Stimulated activated CD8-positive, alpha-beta memory T cell treated with anti-CD3 and anti-CD28 coated beads, Interleukin-7, amount 100 ng/mL, for 1 hour (primary cell): Measurements from ENCODE around the gene TANGO2.
A peak's percentile ranks its signal among the peaks of the same experiment; 100 is the strongest.

ENCODE experiments used
- DNase-seq, 2 donors: peaks; one replicate each; pipeline ENCODE4 v3.0.0-alpha.2; 2020; ENCODE audit warnings: low read depth in 2 of 2

TANGO2 gene

DNA sequence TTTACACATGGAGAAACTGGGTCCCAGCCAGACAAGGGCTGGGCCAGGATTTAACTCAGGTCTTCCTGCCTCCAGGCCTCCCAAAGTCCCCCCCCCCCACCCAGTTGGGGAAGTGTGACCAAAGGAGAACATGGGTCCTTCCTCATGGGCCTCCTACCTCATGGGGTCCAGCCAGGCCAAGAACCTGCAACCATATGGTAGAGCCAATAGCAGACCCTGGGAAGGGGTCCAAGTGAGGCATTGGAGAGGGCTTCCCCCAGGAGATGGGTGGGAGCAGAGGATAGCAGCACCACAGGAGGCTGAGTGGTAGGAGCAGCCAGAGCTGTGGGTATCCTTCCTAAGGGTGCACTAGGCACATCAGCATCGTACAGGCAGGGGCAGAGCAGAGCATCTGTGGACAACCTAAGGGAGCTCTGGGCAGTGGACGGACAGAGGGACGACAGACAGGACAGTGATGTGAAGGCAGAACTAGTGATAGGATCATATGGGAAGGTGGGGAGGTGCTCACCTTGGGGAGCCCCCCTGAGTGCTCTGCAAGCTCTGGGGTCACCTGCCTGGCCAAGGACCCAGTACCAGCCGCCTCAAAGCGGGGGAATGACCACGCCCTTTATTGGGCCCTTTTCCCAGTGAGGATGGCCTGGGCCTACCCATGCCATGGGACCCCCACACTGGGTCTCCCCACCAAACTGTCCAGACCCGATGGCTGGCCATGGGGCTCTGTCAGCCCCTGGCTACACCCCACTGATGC is 8.7 kb upstream of the TANGO2 start:
- DNase-seq = no peak

DNA sequence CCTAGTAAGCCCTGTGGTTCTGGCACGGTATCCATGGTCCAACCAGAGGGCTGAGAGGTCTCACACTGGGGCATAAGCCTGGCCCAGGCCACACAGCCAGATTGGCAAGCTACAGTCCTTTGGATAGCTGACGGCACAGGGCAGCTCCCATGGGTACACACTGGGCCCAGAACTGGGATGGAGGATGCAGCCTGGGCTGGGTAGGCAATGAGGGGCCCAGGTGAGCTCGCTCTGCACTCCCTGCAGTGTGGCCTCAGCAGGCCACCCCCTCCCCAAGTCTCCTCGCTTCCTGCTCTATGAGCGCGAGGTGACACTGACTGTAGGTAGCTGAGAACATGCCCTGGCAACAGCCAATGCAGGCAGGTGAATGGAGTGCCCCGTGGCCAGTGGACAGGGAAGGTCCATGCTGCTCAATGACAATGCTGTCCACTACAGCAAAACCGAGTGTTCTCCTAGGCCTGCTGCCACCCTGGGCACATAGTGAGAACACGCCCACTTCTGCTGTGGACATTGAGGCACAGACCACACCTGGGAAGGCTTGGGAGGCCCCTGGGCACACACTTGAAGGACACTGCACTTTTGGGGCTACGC is 8.1 kb upstream of the TANGO2 start:
- no peak for DNase-seq

DNA sequence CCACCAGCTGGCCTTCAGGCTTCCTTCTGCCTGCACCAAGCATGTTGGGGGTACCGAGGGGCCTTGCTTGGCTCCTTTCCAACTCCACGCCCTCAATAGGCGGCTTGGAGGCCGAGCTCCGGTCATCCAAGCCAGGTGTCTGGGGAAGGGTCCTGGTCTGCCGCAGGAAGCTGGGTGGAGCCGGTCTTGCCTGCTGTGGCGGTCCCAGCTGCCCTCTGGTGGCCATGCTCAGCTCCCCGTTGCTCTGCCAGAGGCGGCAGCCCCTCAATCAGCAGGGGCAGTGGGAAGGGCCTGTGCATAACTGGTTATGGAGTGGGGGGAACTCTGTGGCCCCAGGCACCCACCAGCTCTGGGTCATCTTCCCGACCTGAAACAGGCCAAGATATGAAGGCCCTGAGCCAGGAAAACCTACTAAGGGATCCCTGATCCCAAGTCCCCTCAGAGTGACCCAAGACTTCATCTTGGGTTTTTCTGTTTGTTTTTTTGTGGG is 7.5 kb upstream of the TANGO2 start:
- peak in 1 of 2 donors; percentile 27 for DNase-seq

DNA sequence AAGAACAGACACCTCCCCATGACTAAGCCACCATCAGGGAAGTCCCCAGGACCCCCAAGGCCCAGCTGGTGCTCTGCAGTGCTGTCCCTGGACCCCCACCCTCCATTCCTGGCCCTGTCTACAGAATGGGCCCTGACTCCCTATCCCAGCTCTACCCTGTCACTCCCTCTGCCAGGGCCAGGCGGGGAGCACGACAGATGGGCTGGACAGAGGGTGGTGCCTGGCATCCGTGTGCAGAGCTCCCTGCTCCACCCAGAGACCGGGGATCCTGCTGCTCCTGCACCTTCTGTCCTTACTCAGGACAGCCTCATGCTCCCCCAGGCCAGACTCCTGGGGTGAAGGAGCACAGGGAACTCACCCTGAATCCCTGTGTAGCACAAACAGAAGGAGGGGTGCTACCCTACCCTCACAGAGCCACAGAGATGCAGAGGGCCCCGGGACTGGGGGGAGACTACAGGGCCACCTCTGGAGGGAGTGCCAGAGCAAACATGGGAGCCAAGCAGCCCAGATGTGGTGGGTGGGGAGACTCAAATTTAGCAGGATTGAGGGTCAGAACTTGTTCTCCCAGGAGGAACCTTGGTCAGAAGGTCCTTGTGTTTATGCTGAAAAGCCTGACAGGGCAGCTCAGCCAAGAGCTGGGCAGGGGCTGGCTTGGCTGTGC is 6.3 kb upstream of the TANGO2 start:
- DNase-seq = no peak

DNA sequence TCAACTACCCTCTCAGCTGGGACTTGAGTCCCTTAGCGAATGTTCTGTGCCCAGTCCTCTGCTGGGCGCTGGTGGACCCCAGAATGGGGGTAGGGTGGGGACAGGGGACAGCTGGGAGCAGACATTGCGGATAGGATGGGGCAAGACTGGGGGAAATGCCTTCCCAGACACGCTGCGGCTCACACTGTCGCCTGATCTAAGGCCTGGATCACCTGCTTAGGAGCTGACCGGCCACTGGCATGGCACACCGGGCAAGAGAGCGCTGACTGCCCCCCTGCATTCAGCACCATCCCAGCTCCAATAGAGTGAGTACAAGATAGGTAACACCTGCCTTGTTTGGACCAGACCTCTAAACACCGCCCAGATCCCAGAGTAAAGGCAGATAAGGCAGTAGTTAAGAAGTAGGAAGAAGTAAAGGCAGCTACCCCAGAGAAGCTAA is 5.7 kb upstream of the TANGO2 start:
- DNase-seq = no peak

DNA sequence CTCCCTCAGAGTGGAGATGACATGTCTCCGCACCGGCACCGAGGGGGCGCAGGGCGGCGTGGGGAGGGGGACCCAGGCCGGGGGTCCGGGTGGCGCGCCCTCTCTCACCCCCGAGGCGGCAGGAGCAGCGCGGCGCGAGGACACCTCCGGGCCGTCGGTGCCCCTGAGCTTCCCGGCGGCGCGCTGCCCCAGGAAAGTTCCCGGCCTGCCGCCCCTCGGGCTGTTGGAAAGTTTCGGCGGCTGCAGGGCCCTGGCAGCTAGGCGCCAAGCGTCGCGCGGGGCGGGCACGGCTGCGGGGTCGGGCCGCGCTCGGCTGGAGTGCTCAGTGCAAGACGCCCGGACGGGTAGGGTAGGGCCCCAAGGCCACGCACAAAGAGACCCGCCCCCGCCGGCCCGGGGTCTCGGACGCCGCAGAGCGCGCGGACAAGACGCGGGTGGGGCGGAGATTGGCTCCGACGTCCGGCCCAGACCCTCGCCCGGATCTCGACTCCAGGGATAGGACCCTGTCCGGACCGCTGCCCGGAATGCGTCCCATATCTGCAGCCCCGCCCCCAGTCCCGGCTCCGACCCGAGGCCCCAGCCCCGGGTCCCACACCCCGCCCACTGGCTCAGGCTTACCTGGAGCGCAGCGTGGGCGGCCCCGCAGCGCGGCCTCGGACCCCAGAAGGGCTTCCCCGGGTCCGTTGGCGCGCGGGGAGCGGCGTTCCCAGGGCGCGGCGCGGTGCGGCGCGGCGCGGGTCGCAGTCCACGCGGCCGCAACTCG is 4.8 kb upstream of the TANGO2 start:
- DNase-seq = no peak

DNA sequence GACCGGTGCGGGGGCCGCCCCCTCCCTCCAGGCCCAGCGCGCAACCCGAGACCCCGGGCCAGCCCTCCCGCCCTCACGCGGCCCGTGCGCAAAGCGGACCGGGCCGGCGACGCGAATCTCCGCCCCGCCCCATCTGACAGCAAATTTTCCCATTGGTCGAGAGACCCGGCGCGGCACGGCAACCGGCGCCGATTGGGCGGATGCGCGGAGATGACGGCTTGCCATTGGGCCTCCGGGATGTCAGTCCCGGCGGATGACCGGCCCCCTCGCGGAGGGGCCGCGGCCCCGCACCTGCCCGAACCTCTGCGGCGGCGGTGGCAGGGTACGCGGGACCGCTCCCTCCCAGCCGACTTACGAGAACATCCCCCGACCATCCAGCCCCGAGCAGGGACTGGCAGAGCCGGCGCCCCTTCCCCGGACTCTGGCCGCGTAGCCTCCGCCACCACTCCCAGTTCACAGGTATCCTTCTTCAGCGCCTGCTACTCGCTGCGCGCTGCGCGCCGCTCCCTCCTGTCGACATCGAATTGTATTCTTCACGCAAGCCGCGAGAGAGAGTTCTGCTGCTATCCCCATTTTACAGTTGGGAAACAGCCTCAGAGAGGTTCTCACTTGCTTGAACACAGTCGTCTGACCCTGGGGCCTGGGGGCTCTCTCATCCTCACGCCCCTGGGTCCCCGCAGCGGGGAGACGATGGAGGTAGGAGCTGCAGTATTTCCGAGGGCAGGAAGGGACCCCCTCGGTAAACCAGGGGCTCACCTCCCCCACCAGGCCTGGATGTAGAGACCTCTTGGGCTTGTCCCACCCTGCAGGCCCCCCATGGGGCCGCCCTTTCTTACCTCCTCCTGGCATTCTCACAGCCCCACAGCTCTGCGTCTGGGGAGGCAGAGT is 3.9 kb upstream of the TANGO2 start, which contains the start of gene ARVCF:
Gene ARVCF, minus strand, starts transcription at position 90 of the 888 bp plus-strand sequence. CDS start 26,029 bp downstream, outside the sequence.
- peak; percentile 84 to 88 for DNase-seq

DNA sequence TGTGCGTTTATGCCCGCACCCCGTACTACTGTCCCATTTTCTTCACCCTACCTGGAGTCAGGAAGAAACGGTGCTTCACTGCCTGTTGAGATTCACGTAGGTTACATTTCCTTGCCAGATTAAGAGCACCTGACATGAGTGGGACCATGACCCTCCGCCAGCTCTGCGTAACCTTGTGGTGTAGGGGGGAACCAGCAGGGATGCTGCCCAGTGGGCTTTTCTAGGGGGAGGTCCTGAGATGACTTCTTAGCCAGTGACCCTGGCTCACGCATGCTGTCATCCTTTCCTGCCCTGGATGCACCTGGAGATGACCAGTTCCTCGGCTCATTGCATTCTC is 3.3 kb upstream of the TANGO2 start:
- DNase-seq = no peak

DNA sequence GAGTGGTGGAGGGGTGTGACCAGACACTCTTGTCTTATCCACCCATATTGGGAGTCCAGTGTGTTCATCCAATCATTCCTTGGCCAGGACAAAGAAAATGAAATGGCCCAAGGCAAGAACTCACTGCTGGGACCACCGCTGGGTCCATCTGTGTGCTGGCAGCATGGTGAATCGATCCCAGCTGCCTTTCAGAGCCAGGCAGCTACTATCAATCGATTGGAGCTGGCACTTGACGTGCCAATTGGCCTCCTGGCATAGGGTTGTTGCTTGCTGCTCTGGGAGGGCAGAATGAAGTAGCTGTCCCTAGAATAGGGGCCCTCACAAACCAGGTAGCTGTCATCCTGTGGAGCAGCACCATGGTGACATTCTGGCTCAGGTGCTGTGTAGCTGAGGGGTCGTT is 2.9 kb upstream of the TANGO2 start:
- DNase-seq = no peak

DNA sequence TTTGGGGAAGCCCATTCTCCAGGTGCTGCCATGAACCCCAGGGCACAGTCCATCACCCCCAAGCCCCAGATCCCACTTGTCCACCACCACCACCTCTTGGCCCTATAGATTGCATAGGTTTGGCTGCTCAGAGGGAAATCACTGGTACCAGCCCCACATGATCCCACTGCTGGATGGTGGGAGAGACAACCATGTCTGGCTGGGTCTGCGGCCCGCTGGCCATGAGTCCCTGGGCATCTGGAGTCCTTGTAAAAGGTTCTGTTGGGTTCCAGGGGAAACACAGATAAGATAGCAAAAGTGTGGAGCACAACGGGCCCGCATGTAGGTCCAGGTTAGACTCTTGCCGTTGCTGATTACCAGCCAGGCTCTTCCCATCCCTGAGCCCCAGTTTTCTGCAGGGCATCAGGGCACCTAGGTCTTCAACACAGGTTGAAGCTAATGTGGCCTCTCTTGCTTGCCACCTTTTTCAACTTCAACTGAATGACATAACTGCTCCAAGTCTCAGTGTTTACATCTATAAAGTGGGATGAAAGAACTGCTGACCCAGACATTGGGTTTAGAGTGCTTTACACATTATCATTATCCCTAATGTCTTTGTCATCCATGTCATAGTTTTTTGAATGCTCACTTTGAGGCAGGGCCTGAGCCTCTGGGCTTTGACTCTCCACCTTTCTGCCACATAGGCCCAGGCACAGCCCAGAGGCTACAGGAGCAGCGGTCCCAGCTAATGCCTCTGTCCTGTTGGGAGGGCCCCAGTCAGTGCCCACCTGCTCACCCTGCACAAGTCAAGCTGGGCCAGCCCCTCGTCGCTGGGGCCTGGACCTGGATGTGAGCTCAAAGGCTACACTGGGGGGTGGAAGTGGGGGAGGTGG is 1.0 kb upstream of the TANGO2 start:
- DNase-seq = no peak

DNA sequence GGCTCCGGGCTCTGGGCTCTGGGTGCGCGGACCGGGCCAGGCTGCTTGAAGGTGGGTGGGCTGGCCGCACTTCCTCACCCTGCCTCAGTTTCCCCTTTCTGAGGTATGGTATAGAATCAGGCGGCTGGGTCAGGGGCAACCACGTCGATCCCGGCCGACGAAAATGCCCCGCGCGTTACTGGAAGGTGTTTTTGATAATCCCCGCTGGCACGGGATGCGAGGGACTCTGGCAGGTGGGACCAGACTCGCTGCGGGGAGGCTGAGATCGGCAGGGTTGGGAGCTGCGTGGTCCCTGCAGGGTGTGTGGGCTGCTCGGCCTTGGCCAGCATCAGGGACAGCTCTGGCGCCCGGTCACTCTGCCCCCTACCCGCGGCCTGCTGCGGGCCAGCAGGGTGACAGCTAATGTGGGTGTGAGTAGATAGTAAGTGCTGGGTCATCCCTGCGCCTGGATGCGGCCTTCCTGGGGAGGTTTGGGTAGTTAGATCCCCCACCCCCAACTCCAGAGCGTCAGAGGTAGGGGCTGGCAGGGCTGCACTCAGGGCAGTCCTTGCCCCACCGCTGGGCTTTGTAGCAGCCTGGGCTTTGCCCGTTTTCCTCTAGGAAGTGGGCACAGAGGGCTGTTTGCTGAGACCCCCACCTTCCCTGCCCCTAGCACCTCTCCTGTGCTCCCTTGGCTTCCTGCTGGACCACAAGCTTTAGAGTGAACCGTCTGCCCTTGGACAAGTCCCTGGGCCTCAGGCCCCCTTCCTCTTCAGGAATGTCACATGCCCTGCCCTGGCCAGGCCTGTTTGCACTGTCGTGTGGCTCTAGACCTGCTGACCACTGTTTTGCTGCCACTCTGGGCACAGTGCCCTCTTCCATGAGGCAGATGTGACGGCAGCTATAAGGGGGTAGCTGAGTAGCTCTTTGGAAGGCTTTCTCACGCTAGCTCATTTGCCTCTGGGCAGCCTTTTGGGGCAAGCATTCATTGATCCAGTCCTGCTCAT is 579 bp downstream of the TANGO2 start:
- DNase-seq = no peak

DNA sequence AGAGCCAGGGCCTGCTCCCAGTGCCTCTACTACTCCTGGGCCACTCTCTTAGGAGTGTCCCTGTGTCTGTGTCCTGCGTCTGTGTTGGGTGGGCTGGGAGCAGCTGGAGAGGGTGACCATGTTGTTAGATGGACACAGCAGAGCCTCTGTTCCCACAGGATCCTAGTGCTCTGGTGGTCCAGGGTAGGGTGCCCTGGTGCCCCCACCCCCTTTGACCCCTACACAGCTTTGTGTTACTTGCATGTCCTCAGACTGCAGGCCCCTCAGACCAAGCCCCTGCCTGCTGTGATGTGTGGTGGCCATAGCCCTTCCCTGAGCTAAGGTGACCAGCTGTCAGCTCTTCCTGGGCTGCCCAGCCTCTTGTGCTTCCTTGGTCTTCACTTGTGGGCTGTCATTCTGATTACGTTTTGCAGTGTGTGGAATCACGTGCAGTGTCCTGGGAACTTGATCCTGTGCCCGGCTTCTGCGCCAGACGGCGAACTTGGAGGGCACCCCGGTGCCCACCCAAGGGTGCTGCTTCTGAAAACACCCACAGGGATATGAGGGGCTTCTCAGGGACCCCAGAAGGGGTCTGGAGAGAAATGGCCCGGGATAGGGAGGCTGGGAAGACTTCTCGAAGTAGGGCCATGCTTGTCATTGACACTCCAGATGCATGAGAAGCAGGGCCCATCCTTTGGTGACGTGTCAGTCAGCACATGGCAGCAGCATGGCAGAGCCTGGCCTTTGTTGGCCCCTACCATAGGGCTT is 1.5 kb downstream of the TANGO2 start:
- no peak for DNase-seq

DNA sequence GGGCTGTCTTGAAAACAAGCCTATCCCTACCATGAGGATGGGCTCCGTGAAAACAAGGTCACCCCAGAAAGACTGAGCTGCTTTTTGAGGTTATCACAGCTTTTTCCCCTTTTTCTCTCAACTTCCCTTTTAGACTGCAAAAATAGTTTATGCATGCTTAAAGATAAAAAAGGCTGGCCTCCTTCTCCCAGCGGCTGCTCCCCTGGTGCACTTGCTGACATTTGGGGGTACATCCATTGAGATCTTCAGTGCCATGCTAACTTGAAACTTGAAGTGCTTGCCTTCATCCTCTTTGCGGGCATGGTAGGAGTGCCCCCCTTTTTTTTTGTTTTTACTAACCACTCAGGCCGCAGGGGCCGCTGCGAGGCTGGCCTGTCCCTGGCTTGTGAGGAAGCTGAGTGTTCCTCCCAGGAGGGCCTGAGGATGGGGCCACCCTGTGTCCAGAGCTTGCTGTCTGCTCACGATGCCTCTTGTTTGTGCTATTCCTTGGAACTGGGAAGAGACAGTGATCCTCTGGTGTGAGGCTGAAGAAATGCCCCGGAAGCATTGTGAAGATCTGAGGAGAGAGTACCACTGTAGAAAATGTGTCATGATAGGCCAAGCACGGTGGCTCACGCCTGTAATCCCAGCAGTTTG is 2.2 kb downstream of the TANGO2 start:
- DNase-seq = no peak

DNA sequence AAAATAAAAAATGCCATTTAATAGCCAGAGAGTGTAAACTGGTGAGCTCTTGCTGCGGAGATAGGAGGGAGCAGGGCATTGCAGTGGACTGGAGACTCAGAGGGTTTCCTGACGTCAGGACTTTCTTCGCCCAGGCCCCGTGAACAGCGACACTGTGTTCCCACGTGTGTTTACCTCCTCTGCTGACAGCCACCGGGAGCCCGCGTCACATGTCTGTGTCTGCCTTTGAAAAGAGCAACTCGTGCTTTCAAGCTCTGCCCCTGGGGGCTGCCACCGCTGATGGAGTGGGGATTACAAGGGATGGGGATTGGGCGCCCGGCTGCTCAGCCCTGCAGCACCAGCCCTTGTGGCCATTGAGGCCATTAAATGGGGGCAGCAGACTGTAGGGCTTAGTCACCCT is 3.3 kb downstream of the TANGO2 start:
- DNase-seq = no peak

DNA sequence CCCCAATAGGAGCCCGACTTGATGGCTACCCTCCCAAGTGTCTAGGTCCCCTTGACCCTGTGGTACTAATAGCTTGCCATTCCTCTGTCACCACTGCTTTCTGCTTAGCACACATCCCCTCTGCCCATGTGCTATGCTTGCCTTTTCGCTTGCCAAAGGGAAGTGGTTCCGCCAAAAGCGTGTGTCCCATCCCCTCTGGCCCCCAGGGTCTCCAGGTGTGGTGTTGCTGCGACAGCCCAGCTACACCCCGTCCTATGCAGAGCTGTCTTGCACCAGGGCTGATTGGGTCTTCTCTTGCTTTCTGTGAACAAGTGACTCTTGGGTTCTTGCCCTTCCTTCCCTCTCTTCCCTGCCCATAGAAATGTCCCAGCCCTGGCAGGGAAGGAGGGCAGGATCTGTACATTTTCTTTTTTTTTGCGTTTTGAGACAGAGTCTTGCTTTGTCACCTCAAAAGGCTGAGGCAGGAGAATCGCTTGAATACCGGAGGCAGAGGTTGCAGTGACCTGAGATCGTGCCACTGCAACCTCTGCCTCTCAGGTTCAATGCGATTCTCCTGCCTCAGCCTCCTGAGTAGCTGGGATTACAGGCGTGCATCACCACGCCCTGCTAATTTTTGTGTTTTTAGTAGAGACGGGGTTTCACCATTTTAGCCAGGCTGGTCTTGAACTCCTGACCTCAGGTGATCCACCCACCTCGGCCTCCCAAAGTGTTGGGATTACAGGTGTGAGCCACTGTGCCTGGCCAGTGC is 3.9 kb downstream of the TANGO2 start:
- no peak for DNase-seq

DNA sequence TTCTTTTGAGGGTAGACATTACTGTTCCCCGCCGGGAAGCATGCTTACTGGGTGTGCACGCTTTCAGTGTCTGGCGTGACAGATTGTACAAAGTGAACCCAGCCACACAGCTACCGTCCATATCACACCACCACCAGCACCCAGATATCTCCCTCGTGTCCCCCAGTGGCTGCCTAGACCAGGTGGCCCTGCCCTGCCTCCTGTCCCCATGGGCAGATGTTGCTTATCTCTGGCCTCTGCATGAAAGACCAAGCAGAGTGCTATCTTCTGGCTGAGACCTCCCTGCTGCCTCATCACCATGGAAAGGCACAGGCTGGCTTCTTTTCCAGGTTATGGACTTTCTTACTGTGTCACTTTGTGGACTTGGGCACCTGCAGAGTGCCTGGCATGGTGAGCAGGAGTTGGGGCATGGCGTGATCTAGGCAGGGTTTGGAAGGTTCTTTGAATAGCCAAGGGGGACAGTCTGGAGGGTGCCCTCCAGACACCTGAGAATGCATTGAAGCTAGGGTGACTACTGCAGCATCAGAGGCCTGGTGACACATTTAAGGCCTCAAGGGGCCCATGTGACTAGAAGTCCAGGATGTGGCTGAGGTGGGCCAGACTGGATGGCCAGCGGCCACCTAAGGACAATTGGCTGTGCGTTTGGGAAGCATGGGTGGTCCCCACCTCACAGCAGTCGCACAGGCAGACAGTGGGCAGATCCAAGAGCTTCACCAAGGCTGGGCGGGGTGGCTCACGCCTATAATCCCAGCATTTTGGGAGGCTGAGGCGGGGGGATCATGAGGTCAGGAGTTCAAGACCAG is 4.7 kb downstream of the TANGO2 start:
- DNase-seq = no peak
